ENCODE data around the gene EGLN3.

The EGLN3 gene

GRCh38 chr14:33951183-33951840, 438 bp upstream of the EGLN3 start:
- H3K4me3 Mint-ChIP-seq, result peak overlapping the region; percentile 79
- peaks cover 65% of the 10 kb centered on the region for H3K27me3 Mint-ChIP-seq
- H3K4me1 Mint-ChIP-seq (ENCODE audit: low read depth), result peaks cover 31% of the 10 kb centered on the region
- no peak overlapping the region for H3K27ac Mint-ChIP-seq
- H3K9me3 Mint-ChIP-seq, result no peaks in the 10 kb centered on the region
- DNase-seq, result no peak
- no peaks in the 10 kb centered on the region for H3K36me3 Mint-ChIP-seq (ENCODE audit: low read depth)

GRCh38 chr14:33949411-33949893, 1.4 kb downstream of the EGLN3 start:
- Mint-ChIP-seq H3K4me3 (peak overlapping the region; percentile 79), H3K27me3 (peaks cover 59% of the 10 kb centered on the region), H3K27ac (no peak overlapping the region), H3K4me1 (ENCODE audit: low read depth) (peaks cover 31% of the 10 kb centered on the region), H3K36me3 (ENCODE audit: low read depth) (no peaks in the 10 kb centered on the region), H3K9me3 (no peaks in the 10 kb centered on the region)
- no peak for DNase-seq

- H3K27me3 Mint-ChIP-seq, result peaks cover 54% of the 10 kb centered on the region
- no peak overlapping the region for H3K27ac Mint-ChIP-seq
Measured at GRCh38 chr14:33948869-33949408, 1.9 kb downstream of the EGLN3 start.

GRCh38 chr14:33948145-33948868, 2.6 kb downstream of the EGLN3 start:
- H3K27me3 Mint-ChIP-seq, result peaks cover 49% of the 10 kb centered on the region
- no peak overlapping the region for H3K27ac Mint-ChIP-seq
- no peaks in the 10 kb centered on the region for H3K9me3 Mint-ChIP-seq
- H3K4me3 Mint-ChIP-seq, result peak overlapping the region; percentile 1
- no peaks in the 10 kb centered on the region for H3K36me3 Mint-ChIP-seq (ENCODE audit: low read depth)
- H3K4me1 Mint-ChIP-seq (ENCODE audit: low read depth), result peaks cover 31% of the 10 kb centered on the region
- DNase-seq, result no peak

More at GRCh38 chr14:33948869-33949408, 1.9 kb downstream of the EGLN3 start:
- no peaks in the 10 kb centered on the region for H3K9me3 Mint-ChIP-seq
- H3K36me3 Mint-ChIP-seq (ENCODE audit: low read depth), result no peaks in the 10 kb centered on the region
- peak overlapping the region; percentile 1 for H3K4me3 Mint-ChIP-seq
- no peak for DNase-seq
- peaks cover 31% of the 10 kb centered on the region for H3K4me1 Mint-ChIP-seq (ENCODE audit: low read depth)

- Mint-ChIP-seq H3K27me3 (peaks cover 36% of the 10 kb centered on the region), H3K4me3 (no peak overlapping the region), H3K9me3 (no peaks in the 10 kb centered on the region), H3K4me1 (ENCODE audit: low read depth) (peaks cover 31% of the 10 kb centered on the region), H3K36me3 (ENCODE audit: low read depth) (no peaks in the 10 kb centered on the region), H3K27ac (no peak overlapping the region)
- no peak for DNase-seq
Measured at GRCh38 chr14:33946679-33947476, 4.0 kb downstream of the EGLN3 start.

- H3K4me1 Mint-ChIP-seq (ENCODE audit: low read depth), result peaks cover 20% of the 10 kb centered on the region
- no peak overlapping the region for H3K4me3 Mint-ChIP-seq
- no peak for DNase-seq
- peaks cover 23% of the 10 kb centered on the region for H3K27me3 Mint-ChIP-seq
- H3K36me3 Mint-ChIP-seq (ENCODE audit: low read depth), result no peaks in the 10 kb centered on the region
- H3K9me3 Mint-ChIP-seq, result no peaks in the 10 kb centered on the region
- H3K27ac Mint-ChIP-seq, result no peak overlapping the region
Measured at GRCh38 chr14:33945210-33946088, 5.4 kb downstream of the EGLN3 start.

- Mint-ChIP-seq H3K4me1 (ENCODE audit: low read depth) (peaks cover 6% of the 10 kb centered on the region), H3K4me3 (no peak overlapping the region), H3K27ac (no peak overlapping the region), H3K27me3 (peaks cover under 1% of the 10 kb centered on the region), H3K36me3 (ENCODE audit: low read depth) (no peaks in the 10 kb centered on the region), H3K9me3 (no peaks in the 10 kb centered on the region)
- no peak for DNase-seq
Measured at GRCh38 chr14:33943096-33943883, 7.6 kb downstream of the EGLN3 start.

GRCh38 chr14:33941718-33942117, 9.2 kb downstream of the EGLN3 start:
- Mint-ChIP-seq H3K9me3 (no peaks in the 10 kb centered on the region), H3K27me3 (no peaks in the 10 kb centered on the region), H3K36me3 (ENCODE audit: low read depth) (no peaks in the 10 kb centered on the region), H3K4me3 (no peak overlapping the region), H3K27ac (no peak overlapping the region), H3K4me1 (ENCODE audit: low read depth) (peaks cover 2% of the 10 kb centered on the region)
- no peak for DNase-seq

- no peaks in the 10 kb centered on the region for H3K4me1 Mint-ChIP-seq (ENCODE audit: low read depth)
- no peak overlapping the region for H3K4me3 Mint-ChIP-seq
- no peaks in the 10 kb centered on the region for H3K27me3 Mint-ChIP-seq
- DNase-seq, result no peak
- H3K27ac Mint-ChIP-seq, result no peak overlapping the region
- H3K36me3 Mint-ChIP-seq (ENCODE audit: low read depth), result no peaks in the 10 kb centered on the region
- no peaks in the 10 kb centered on the region for H3K9me3 Mint-ChIP-seq
Measured at GRCh38 chr14:33940561-33941011, 10.3 kb downstream of the EGLN3 start.

GRCh38 chr14:33938131-33938949, 12.5 kb downstream of the EGLN3 start:
- Mint-ChIP-seq H3K4me1 (ENCODE audit: low read depth) (no peaks in the 10 kb centered on the region), H3K36me3 (ENCODE audit: low read depth) (no peaks in the 10 kb centered on the region), H3K4me3 (no peak overlapping the region), H3K27ac (no peak overlapping the region), H3K27me3 (no peaks in the 10 kb centered on the region), H3K9me3 (no peaks in the 10 kb centered on the region)
- DNase-seq, result no peak

- DNase-seq, result no peak
- H3K36me3 Mint-ChIP-seq (ENCODE audit: low read depth), result no peaks in the 10 kb centered on the region
- H3K9me3 Mint-ChIP-seq, result no peaks in the 10 kb centered on the region
- H3K4me1 Mint-ChIP-seq (ENCODE audit: low read depth), result no peaks in the 10 kb centered on the region
- no peak overlapping the region for H3K4me3 Mint-ChIP-seq
- no peak overlapping the region for H3K27ac Mint-ChIP-seq
- H3K27me3 Mint-ChIP-seq, result no peaks in the 10 kb centered on the region
Measured at GRCh38 chr14:33936391-33936790, 14.5 kb downstream of the EGLN3 start.

GRCh38 chr14:33934938-33935337, 15.9 kb downstream of the EGLN3 start:
- H3K4me3 Mint-ChIP-seq, result no peak overlapping the region
- H3K4me1 Mint-ChIP-seq (ENCODE audit: low read depth), result no peaks in the 10 kb centered on the region
- no peaks in the 10 kb centered on the region for H3K36me3 Mint-ChIP-seq (ENCODE audit: low read depth)
- H3K27me3 Mint-ChIP-seq, result no peaks in the 10 kb centered on the region
- DNase-seq, result no peak
- H3K27ac Mint-ChIP-seq, result no peak overlapping the region
- no peaks in the 10 kb centered on the region for H3K9me3 Mint-ChIP-seq

All from activated T-cell treated with anti-CD3 and anti-CD28 coated beads, Interleukin-2, amount 50 U/mL, for 24 hours (primary cell).